Loucy (cell line): Measurements from ENCODE around the gene SLC6A13.

Experiments
- EZH2phosphoT487 ChIP-seq: fragments of 200-600 bp; IDR thresholded peaks from 2 replicates; pipeline ENCODE4 v1.6.1; 2018; ENCODE audit warnings: antibody characterized with exemption, mild to moderate bottlenecking, moderate library complexity, borderline replicate concordance
- TF ChIP-seq, protein P1 (sequence below): fragments of 200-600 bp; sonication (generic); conservative IDR thresholded peaks from 2 replicates; pipeline ENCODE4 v1.5.1; 2014; ENCODE audit warnings: mild to moderate bottlenecking, antibody characterized with exemption, low read length

DNA sequence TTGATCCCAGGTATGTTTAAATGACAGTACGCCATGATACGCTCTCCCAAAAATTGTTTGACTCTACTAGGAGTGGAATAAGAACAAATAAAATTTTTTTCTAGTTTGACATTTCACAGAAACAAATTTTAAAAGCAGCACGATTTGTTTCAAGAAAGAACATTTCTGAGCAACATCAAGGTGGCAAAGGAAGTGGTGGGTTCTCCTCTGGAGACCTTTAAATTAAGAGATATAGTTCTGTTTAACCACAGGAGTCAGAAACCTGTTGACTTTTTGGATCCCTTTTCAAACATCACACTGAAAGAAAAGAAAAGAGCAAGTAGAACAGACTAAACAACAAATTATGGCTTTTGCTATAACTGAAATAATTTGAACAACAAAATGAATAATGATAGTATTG is 2.5 kb upstream of the SLC6A13 start:
- TF ChIP-seq, protein P1, sequence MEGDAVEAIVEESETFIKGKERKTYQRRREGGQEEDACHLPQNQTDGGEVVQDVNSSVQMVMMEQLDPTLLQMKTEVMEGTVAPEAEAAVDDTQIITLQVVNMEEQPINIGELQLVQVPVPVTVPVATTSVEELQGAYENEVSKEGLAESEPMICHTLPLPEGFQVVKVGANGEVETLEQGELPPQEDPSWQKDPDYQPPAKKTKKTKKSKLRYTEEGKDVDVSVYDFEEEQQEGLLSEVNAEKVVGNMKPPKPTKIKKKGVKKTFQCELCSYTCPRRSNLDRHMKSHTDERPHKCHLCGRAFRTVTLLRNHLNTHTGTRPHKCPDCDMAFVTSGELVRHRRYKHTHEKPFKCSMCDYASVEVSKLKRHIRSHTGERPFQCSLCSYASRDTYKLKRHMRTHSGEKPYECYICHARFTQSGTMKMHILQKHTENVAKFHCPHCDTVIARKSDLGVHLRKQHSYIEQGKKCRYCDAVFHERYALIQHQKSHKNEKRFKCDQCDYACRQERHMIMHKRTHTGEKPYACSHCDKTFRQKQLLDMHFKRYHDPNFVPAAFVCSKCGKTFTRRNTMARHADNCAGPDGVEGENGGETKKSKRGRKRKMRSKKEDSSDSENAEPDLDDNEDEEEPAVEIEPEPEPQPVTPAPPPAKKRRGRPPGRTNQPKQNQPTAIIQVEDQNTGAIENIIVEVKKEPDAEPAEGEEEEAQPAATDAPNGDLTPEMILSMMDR: no peak
- TF ChIP-seq EZH2phosphoT487: no peak
